BJ (cell line): ENCODE data around the gene TNFRSF9. TPM values are rescaled to one million over a fixed set of nuclear protein-coding genes. Genes with fewer than 3 reads are reported as not detected.

Experiments
- CTCF ChIA-PET: fragments of 350-600 bp; formaldehyde crosslinking; extraction: SDS; loops from one replicate; lab custom pipeline; 2021; ENCODE audit warnings: antibody characterized with exemption, inconsistent platforms; lab: Yijun Ruan, JAX
- POLR2A ChIA-PET: fragments of 300-600 bp; sonication (Branson Sonifier 250); formaldehyde crosslinking; extraction: SDS; loops from one replicate; lab custom pipeline; 2021; ENCODE audit warnings: antibody characterized with exemption; lab: Charles Lee
- DNase-seq: peaks from one replicate; pipeline ENCODE4 v3.0.0-alpha.2; 2011; ENCODE audit warnings: low read depth
- H3K27me3 ChIP-seq: 2 replicates; pipeline ENCODE4 v1.6.0; 2011; ENCODE audit warnings: low read length; ENCODE audit not compliant: control insufficient read depth, insufficient read depth
- H3K36me3 ChIP-seq: 2 replicates; pipeline ENCODE4 v1.5.1; 2011; ENCODE audit warnings: low read length; ENCODE audit not compliant: control insufficient read depth, insufficient read depth
- H3K4me3 ChIP-seq: 2 replicates; pipeline ENCODE4 v1.5.1; 2011; ENCODE audit warnings: low read depth, mild to moderate bottlenecking, control low read depth, low read length
- polyA plus RNA-seq: library from polyadenylated mRNA; depleted of rRNA; stranded (reverse); fragments of >200 nt; gene quantifications from 2 replicates; pipeline ENCODE4 v1.2.3, GENCODE V29; 2011
- TF ChIP-seq, protein P1 (sequence below): IDR thresholded peaks from 2 replicates; pipeline ENCODE4 v1.5.1; 2011; ENCODE audit warnings: low read depth, mild to moderate bottlenecking, control low read depth, inconsistent platforms, low read length, moderate library complexity; ENCODE audit not compliant: insufficient read depth

Gene TNFRSF9
- polyA plus RNA-seq, 1 experiment, result not detected

- Histone ChIP-seq H3K4me3 (no peak overlapping the region), H3K27me3 (no peaks in the 10 kb centered on the region), H3K36me3 (no peaks in the 10 kb centered on the region)
- DNase-seq, result no peak
- TF ChIP-seq, protein P1, sequence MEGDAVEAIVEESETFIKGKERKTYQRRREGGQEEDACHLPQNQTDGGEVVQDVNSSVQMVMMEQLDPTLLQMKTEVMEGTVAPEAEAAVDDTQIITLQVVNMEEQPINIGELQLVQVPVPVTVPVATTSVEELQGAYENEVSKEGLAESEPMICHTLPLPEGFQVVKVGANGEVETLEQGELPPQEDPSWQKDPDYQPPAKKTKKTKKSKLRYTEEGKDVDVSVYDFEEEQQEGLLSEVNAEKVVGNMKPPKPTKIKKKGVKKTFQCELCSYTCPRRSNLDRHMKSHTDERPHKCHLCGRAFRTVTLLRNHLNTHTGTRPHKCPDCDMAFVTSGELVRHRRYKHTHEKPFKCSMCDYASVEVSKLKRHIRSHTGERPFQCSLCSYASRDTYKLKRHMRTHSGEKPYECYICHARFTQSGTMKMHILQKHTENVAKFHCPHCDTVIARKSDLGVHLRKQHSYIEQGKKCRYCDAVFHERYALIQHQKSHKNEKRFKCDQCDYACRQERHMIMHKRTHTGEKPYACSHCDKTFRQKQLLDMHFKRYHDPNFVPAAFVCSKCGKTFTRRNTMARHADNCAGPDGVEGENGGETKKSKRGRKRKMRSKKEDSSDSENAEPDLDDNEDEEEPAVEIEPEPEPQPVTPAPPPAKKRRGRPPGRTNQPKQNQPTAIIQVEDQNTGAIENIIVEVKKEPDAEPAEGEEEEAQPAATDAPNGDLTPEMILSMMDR, result no peak
- POLR2A ChIA-PET, result no interaction called here
- CTCF ChIA-PET, result interaction anchor here (0.9 kb wide), 1 partner anchor 24 kb away, joined by 3 read pairs; no protein-coding TSS in a partner anchor
These were observed 62.6 kb downstream of the TNFRSF9 start for GRCh38 chr1:7878027-7878426.

GRCh38 chr1:7873801-7874795 is 66.5 kb downstream of the TNFRSF9 start:
- no peak overlapping the region for H3K4me3 ChIP-seq
- H3K36me3 ChIP-seq, result no peaks in the 10 kb centered on the region
- no peak for DNase-seq
- POLR2A ChIA-PET, result no interaction called here
- TF ChIP-seq, protein P1, result no peak
- CTCF ChIA-PET, result interaction anchor here (1.6 kb wide), 1 partner anchor 26 kb away, joined by 3 read pairs; no protein-coding TSS in a partner anchor
- no peaks in the 10 kb centered on the region for H3K27me3 ChIP-seq

DNA sequence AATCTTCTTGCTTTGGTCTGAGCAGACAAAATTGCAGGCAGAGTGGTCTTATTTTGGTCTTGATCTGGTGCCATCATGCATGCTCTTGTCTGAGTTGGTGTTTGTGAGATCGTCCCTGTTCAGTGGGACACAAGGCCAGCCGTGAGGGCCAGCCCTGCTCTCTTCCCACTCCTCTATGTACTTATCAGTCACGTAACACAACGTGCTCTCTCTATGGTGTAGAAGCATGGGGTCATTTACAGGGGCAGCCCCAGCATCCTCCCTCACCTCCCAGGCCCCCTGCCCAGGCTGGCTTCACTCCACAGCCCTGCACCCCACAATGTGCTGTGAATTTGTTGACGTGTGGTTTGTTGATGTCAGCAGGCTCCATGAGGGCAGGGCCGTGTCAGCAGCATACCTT is 69.5 kb downstream of the TNFRSF9 start:
- ChIA-PET POLR2A (no interaction called here), CTCF (no interaction called here)
- no peaks in the 10 kb centered on the region for H3K27me3 ChIP-seq
- no peak for DNase-seq
- no peaks in the 10 kb centered on the region for H3K36me3 ChIP-seq
- TF ChIP-seq, protein P1, result no peak
- H3K4me3 ChIP-seq, result no peak overlapping the region

- no peaks in the 10 kb centered on the region for H3K36me3 ChIP-seq
- ChIA-PET CTCF (no interaction called here), POLR2A (no interaction called here)
- no peak for DNase-seq
- TF ChIP-seq, protein P1, result no peak
- H3K4me3 ChIP-seq, result no peak overlapping the region
- no peaks in the 10 kb centered on the region for H3K27me3 ChIP-seq
These were observed 71.3 kb downstream of the TNFRSF9 start for GRCh38 chr1:7869136-7869920.
